ENCODE data around the gene ENAM. TPM values are rescaled to one million over a fixed set of nuclear protein-coding genes. Genes with fewer than 3 reads are reported as not detected.

The ENAM gene
- total and polyA plus RNA-seq, 9 of the 15 experiments (the other 6 are each of a cell fraction or from before 2014, with no cell fraction given) = 0.04 to 0.09 (median 0.04) TPM; not detected in 6

DNA sequence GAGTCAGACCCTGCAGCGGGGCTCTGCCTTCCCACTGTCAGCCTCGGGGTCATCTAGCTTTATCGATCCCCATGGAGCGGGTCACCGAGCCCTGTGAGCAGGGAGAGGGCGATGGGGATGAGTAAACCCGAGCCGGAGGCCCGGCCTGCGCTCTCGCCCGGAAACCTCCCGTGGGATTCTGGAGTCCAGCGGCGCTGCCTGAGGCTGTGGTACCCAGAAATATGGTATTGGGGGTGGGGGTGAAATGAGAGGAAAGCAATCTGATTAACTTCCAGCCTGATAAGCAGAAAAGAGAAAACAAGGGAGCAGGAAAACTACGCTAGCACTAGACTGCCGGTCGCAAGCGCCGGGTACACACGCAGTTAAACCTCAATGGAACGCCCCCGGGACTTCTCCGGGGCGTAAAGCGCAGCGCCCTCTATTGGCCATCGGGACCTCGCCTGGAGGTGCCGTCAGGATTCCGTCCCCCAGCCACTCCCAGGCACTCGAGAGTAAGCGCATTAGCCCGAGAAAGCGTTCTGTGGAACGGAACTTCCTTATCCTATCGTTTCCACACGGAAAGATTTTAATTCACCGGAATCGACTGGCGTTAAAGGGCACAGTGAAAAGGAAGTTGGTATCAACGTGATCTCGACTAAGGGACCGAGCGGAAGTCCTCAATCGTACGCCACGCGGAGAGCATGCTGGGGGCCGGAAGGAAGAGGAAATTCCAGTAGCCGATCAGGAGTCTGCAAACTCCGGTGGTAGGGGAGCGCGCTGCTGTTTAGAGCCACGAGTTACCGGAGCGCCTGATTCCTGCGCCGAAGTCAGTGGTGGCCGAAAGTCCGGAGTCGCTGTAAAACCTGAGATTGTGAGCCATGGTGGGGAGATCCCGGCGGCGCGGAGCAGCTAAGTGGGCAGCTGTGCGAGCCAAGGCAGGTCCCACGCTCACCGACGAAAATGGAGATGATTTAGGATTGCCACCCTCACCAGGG is 59.6 kb downstream of the ENAM start, which contains the start of gene UTP3 (continued):
- TF ChIP-seq, protein P1, sequence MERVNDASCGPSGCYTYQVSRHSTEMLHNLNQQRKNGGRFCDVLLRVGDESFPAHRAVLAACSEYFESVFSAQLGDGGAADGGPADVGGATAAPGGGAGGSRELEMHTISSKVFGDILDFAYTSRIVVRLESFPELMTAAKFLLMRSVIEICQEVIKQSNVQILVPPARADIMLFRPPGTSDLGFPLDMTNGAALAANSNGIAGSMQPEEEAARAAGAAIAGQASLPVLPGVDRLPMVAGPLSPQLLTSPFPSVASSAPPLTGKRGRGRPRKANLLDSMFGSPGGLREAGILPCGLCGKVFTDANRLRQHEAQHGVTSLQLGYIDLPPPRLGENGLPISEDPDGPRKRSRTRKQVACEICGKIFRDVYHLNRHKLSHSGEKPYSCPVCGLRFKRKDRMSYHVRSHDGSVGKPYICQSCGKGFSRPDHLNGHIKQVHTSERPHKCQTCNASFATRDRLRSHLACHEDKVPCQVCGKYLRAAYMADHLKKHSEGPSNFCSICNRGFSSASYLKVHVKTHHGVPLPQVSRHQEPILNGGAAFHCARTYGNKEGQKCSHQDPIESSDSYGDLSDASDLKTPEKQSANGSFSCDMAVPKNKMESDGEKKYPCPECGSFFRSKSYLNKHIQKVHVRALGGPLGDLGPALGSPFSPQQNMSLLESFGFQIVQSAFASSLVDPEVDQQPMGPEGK (CRISPR knock-in tag; IDR thresholded peaks at IDR 0.05; ENCODE audit: borderline replicate concordance) = no peak
- no peak for TF ChIP-seq ZNF780A (CRISPR knock-in tag; IDR thresholded peaks at IDR 0.05)
- TF ChIP-seq SNAPC5 (CRISPR knock-in tag; IDR thresholded peaks at IDR 0.05) = no peak
- TF ChIP-seq NR4A1 (CRISPR knock-in tag; IDR thresholded peaks at IDR 0.05) = no peak
- TF ChIP-seq NR4A1 (tag; IDR thresholded peaks at IDR 0.05) = no peak; the same call in 1 of the 2 replicates
- TF ChIP-seq RBFOX2 (IDR thresholded peaks at IDR 0.05; ENCODE audit: low read depth, low read length) = peak; percentile 91
- no peak for TF ChIP-seq IFI16 (CRISPR knock-in tag; IDR thresholded peaks at IDR 0.05)
- TF ChIP-seq ZC3H11A (IDR thresholded peaks at IDR 0.05; ENCODE audit: low read depth, low read length) = peak; percentile 91; the same call in 1 of the 2 replicates
- TF ChIP-seq ZNF277 (CRISPR knock-in tag; IDR thresholded peaks at IDR 0.05; ENCODE audit: borderline replicate concordance) = no peak
- TF ChIP-seq, protein P2, sequence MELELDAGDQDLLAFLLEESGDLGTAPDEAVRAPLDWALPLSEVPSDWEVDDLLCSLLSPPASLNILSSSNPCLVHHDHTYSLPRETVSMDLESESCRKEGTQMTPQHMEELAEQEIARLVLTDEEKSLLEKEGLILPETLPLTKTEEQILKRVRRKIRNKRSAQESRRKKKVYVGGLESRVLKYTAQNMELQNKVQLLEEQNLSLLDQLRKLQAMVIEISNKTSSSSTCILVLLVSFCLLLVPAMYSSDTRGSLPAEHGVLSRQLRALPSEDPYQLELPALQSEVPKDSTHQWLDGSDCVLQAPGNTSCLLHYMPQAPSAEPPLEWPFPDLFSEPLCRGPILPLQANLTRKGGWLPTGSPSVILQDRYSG (tag; conservative IDR thresholded peaks at IDR 0.05; ENCODE audit: low read depth) = no peak
- TF ChIP-seq, protein P3, sequence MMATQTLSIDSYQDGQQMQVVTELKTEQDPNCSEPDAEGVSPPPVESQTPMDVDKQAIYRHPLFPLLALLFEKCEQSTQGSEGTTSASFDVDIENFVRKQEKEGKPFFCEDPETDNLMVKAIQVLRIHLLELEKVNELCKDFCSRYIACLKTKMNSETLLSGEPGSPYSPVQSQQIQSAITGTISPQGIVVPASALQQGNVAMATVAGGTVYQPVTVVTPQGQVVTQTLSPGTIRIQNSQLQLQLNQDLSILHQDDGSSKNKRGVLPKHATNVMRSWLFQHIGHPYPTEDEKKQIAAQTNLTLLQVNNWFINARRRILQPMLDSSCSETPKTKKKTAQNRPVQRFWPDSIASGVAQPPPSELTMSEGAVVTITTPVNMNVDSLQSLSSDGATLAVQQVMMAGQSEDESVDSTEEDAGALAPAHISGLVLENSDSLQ (IDR thresholded peaks at IDR 0.05) = peak; percentile 80
- TF ChIP-seq TSC22D4 (tag; IDR thresholded peaks at IDR 0.05) = no peak
- TF ChIP-seq, protein P4, sequence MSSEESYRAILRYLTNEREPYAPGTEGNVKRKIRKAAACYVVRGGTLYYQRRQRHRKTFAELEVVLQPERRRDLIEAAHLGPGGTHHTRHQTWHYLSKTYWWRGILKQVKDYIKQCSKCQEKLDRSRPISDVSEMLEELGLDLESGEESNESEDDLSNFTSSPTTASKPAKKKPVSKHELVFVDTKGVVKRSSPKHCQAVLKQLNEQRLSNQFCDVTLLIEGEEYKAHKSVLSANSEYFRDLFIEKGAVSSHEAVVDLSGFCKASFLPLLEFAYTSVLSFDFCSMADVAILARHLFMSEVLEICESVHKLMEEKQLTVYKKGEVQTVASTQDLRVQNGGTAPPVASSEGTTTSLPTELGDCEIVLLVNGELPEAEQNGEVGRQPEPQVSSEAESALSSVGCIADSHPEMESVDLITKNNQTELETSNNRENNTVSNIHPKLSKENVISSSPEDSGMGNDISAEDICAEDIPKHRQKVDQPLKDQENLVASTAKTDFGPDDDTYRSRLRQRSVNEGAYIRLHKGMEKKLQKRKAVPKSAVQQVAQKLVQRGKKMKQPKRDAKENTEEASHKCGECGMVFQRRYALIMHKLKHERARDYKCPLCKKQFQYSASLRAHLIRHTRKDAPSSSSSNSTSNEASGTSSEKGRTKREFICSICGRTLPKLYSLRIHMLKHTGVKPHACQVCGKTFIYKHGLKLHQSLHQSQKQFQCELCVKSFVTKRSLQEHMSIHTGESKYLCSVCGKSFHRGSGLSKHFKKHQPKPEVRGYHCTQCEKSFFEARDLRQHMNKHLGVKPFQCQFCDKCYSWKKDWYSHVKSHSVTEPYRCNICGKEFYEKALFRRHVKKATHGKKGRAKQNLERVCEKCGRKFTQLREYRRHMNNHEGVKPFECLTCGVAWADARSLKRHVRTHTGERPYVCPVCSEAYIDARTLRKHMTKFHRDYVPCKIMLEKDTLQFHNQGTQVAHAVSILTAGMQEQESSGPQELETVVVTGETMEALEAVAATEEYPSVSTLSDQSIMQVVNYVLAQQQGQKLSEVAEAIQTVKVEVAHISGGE (CRISPR knock-in tag; IDR thresholded peaks at IDR 0.05) = peak; percentile 94 to 99 (median 98)
- TF ChIP-seq GTF2E2 (tag; IDR thresholded peaks at IDR 0.05) = peak; percentile 74
- TF ChIP-seq DACH1 (IDR thresholded peaks at IDR 0.05; ENCODE audit: partially characterized antibody) = peak; percentile 12
- no peak for TF ChIP-seq ILK (tag; IDR thresholded peaks at IDR 0.05; ENCODE audit: borderline replicate concordance, low read depth)
- peak; percentile 91 for TF ChIP-seq TRIM28 (IDR thresholded peaks at IDR 0.05)

Measured in K562 (cell line).